ENCODE measurements around the gene CC2D2A. TPM values are rescaled to one million over a fixed set of nuclear protein-coding genes. Genes with fewer than 3 reads are reported as not detected.

CC2D2A gene
- total and polyA plus RNA-seq, 2 experiments from 2014 or later: 13.9 to 15.8 TPM

DNA sequence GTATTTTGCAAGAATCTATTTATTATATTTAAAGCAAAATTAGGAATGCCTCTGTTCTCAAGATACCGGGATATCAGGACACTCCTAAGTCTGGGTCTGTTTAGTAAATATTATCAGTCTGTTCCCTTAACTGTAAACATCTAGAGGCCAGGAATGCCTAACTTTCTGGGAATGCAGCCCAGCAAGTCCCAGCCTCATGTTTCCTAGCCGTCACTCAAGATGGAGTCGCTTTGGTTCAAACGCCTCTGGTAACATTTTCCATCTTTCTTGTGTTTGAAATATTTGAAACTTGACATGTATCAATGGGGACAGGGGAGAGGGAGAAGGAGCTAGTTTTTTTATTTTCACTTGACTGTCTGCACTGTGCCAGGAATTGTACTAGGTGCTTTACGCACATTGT lies 100.1 kb downstream of the CC2D2A start:
- H3K36me3 ChIP-seq (ENCODE audit: insufficient read depth): no peaks in the 10 kb centered on the region
- DNase-seq (ENCODE audit: low spot score) (no peak), ATAC-seq (no peak)
- Mint-ChIP-seq H3K4me3 (no peak overlapping the region), H3K27me3 (ENCODE audit: insufficient read depth, low read depth, poor library complexity) (no peaks in the 10 kb centered on the region), H3K4me1 (no peaks in the 10 kb centered on the region), H3K27ac (no peak overlapping the region), H3K36me3 (ENCODE audit: low read depth) (peaks cover 15% of the 10 kb centered on the region; the same call in 2 of the 3 replicates), H3K9me3 (no peaks in the 10 kb centered on the region)
- no peaks in the 10 kb centered on the region for H3K79me2 ChIP-seq (replicated peaks; ENCODE audit: insufficient read depth)
- H2AFZ ChIP-seq: no peak overlapping the region
- no peaks in the 10 kb centered on the region for H3F3A ChIP-seq (replicated peaks; ENCODE audit: low read depth)
- H3K9me2 ChIP-seq (ENCODE audit: insufficient read depth): no peaks in the 10 kb centered on the region
- TF ChIP-seq CREB1 (CRISPR knock-in tag; IDR thresholded peaks at IDR 0.05; ENCODE audit: low read depth) (no peak), POLR2AphosphoS5 (IDR thresholded peaks at IDR 0.05; ENCODE audit: low read depth) (no peak), JUNB (IDR thresholded peaks at IDR 0.05; ENCODE audit: unreplicated experiment) (no peak), EZH2phosphoT487 (IDR thresholded peaks at IDR 0.05; ENCODE audit: unreplicated experiment) (no peak), EZH2 (IDR thresholded peaks at IDR 0.05; ENCODE audit: low read depth, unreplicated experiment) (no peak), STAT1 (IDR thresholded peaks at IDR 0.05; ENCODE audit: unreplicated experiment) (no peak), CTCF (conservative IDR thresholded peaks at IDR 0.05; ENCODE audit: low read depth in 2 of 2) (no peak), NANOG (IDR thresholded peaks at IDR 0.05; ENCODE audit: borderline replicate concordance) (no peak), ZNF331 (CRISPR knock-in tag; IDR thresholded peaks at IDR 0.05; ENCODE audit: low read depth) (no peak), ZNF114 (CRISPR knock-in tag; IDR thresholded peaks at IDR 0.05) (no peak)
- TF ChIP-seq, protein P1, sequence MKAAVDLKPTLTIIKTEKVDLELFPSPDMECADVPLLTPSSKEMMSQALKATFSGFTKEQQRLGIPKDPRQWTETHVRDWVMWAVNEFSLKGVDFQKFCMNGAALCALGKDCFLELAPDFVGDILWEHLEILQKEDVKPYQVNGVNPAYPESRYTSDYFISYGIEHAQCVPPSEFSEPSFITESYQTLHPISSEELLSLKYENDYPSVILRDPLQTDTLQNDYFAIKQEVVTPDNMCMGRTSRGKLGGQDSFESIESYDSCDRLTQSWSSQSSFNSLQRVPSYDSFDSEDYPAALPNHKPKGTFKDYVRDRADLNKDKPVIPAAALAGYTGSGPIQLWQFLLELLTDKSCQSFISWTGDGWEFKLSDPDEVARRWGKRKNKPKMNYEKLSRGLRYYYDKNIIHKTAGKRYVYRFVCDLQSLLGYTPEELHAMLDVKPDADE (IDR thresholded peaks at IDR 0.05): no peak
- TF ChIP-seq, protein P2, sequence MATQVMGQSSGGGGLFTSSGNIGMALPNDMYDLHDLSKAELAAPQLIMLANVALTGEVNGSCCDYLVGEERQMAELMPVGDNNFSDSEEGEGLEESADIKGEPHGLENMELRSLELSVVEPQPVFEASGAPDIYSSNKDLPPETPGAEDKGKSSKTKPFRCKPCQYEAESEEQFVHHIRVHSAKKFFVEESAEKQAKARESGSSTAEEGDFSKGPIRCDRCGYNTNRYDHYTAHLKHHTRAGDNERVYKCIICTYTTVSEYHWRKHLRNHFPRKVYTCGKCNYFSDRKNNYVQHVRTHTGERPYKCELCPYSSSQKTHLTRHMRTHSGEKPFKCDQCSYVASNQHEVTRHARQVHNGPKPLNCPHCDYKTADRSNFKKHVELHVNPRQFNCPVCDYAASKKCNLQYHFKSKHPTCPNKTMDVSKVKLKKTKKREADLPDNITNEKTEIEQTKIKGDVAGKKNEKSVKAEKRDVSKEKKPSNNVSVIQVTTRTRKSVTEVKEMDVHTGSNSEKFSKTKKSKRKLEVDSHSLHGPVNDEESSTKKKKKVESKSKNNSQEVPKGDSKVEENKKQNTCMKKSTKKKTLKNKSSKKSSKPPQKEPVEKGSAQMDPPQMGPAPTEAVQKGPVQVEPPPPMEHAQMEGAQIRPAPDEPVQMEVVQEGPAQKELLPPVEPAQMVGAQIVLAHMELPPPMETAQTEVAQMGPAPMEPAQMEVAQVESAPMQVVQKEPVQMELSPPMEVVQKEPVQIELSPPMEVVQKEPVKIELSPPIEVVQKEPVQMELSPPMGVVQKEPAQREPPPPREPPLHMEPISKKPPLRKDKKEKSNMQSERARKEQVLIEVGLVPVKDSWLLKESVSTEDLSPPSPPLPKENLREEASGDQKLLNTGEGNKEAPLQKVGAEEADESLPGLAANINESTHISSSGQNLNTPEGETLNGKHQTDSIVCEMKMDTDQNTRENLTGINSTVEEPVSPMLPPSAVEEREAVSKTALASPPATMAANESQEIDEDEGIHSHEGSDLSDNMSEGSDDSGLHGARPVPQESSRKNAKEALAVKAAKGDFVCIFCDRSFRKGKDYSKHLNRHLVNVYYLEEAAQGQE (IDR thresholded peaks at IDR 0.05; ENCODE audit: unreplicated experiment): no peak
- TF ChIP-seq, protein P3, sequence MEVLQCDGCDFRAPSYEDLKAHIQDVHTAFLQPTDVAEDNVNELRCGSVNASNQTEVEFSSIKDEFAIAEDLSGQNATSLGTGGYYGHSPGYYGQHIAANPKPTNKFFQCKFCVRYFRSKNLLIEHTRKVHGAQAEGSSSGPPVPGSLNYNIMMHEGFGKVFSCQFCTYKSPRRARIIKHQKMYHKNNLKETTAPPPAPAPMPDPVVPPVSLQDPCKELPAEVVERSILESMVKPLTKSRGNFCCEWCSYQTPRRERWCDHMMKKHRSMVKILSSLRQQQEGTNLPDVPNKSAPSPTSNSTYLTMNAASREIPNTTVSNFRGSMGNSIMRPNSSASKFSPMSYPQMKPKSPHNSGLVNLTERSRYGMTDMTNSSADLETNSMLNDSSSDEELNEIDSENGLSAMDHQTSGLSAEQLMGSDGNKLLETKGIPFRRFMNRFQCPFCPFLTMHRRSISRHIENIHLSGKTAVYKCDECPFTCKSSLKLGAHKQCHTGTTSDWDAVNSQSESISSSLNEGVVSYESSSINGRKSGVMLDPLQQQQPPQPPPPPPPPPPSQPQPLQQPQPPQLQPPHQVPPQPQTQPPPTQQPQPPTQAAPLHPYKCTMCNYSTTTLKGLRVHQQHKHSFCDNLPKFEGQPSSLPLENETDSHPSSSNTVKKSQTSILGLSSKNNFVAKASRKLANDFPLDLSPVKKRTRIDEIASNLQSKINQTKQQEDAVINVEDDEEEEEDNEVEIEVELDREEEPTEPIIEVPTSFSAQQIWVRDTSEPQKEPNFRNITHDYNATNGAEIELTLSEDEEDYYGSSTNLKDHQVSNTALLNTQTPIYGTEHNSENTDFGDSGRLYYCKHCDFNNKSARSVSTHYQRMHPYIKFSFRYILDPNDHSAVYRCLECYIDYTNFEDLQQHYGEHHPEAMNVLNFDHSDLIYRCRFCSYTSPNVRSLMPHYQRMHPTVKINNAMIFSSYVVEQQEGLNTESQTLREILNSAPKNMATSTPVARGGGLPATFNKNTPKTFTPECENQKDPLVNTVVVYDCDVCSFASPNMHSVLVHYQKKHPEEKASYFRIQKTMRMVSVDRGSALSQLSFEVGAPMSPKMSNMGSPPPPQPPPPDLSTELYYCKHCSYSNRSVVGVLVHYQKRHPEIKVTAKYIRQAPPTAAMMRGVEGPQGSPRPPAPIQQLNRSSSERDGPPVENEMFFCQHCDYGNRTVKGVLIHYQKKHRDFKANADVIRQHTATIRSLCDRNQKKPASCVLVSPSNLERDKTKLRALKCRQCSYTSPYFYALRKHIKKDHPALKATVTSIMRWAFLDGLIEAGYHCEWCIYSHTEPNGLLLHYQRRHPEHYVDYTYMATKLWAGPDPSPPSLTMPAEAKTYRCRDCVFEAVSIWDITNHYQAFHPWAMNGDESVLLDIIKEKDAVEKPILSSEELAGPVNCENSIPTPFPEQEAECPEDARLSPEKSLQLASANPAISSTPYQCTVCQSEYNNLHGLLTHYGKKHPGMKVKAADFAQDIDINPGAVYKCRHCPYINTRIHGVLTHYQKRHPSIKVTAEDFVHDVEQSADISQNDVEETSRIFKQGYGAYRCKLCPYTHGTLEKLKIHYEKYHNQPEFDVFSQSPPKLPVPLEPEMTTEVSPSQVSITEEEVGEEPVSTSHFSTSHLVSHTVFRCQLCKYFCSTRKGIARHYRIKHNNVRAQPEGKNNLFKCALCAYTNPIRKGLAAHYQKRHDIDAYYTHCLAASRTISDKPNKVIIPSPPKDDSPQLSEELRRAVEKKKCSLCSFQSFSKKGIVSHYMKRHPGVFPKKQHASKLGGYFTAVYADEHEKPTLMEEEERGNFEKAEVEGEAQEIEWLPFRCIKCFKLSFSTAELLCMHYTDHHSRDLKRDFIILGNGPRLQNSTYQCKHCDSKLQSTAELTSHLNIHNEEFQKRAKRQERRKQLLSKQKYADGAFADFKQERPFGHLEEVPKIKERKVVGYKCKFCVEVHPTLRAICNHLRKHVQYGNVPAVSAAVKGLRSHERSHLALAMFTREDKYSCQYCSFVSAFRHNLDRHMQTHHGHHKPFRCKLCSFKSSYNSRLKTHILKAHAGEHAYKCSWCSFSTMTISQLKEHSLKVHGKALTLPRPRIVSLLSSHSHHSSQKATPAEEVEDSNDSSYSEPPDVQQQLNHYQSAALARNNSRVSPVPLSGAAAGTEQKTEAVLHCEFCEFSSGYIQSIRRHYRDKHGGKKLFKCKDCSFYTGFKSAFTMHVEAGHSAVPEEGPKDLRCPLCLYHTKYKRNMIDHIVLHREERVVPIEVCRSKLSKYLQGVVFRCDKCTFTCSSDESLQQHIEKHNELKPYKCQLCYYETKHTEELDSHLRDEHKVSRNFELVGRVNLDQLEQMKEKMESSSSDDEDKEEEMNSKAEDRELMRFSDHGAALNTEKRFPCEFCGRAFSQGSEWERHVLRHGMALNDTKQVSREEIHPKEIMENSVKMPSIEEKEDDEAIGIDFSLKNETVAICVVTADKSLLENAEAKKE (CRISPR knock-in tag; IDR thresholded peaks at IDR 0.05): no peak
- no peak overlapping the region for H3K27ac ChIP-seq (ENCODE audit: low read depth)
- H3K4me3 ChIP-seq: no peak overlapping the region
- no peaks in the 10 kb centered on the region for H3K27me3 ChIP-seq (ENCODE audit: insufficient read depth)
- no peaks in the 10 kb centered on the region for H3K4me1 ChIP-seq (ENCODE audit: insufficient read depth)
- H3K4me2 ChIP-seq: no peak overlapping the region
- H4K20me1 ChIP-seq (replicated peaks; ENCODE audit: insufficient read depth): no peaks in the 10 kb centered on the region
